K562 (cell line): Measurements from ENCODE around the gene EFCAB12. TPM values are rescaled to one million over a fixed set of nuclear protein-coding genes. Genes with fewer than 3 reads are reported as not detected.

Source experiments
- ATAC-seq: fragments of 200-7000 bp; cut with Tn5 transposase; 3 replicates; pipeline ENCODE4 v1.9.1; 2020; ENCODE audit warnings: moderate library complexity
- BruUV-seq: library from RNA; stranded (reverse); fragments of 400-500 nt; replicated peaks from 2 replicates; lab custom pipeline; 2021; lab: Mats Ljungman, UMichigan
- CTCF ChIA-PET: fragments of 300-600 bp; formaldehyde crosslinking; extraction: SDS; loops from one replicate; lab custom pipeline; 2021; ENCODE audit warnings: low intra/inter-chr PET ratio; lab: Yijun Ruan, JAX
- POLR2A ChIA-PET: fragments of 300-600, 350-650 bp; sonication (Branson Sonifier 250); formaldehyde crosslinking; extraction: SDS; loops from one replicate; lab custom pipeline; 2021; ENCODE audit warnings: antibody characterized with exemption, inconsistent platforms; lab: Yijun Ruan, JAX
- DNase-seq, 4 experiments: peaks; one replicate each; pipeline versions ENCODE4 v3.0.0 to v3.0.0-alpha.2; 2011 to 2018; ENCODE audit warnings: low spot score in 3 of 4, mixed read lengths in 3 of 4; ENCODE audit errors: extremely low read depth in 1 of 4
- FAIRE-seq: peaks from 2 replicates; lab custom pipeline; 2011; peaks lifted over from hg19 to GRCh38; lab: Jason Lieb, UNC
- H2AFZ ChIP-seq: 2 replicates; pipeline ENCODE4 v1.6.0; 2011; ENCODE audit warnings: low read depth, low read length, control low read depth, inconsistent platforms
- H3K27ac ChIP-seq: fragments of 200-600 bp; 3 replicates; pipeline ENCODE4 v1.8.0; 2011; ENCODE audit warnings: low read depth, mild to moderate bottlenecking, control low read depth, inconsistent platforms, low read length, moderate library complexity, mixed read lengths; ENCODE audit errors: extremely low read depth
- H3K27me3 ChIP-seq, 2 experiments: fragments of 300-600 bp in 1 of 2; 2 replicates in 1 of 2; 3 replicates in 1 of 2; pipeline versions ENCODE4 v1.6.0 to v1.8.0; 2011; ENCODE audit warnings: inconsistent platforms in 2 of 2, low read length in 2 of 2, mild to moderate bottlenecking in 1 of 2, mixed read lengths in 1 of 2, moderate library complexity in 1 of 2; ENCODE audit not compliant: control insufficient read depth in 2 of 2, insufficient read depth in 2 of 2
- H3K36me3 ChIP-seq: fragments of 300-600 bp; 3 replicates; pipeline ENCODE4 v1.8.0; 2011; ENCODE audit warnings: mild to moderate bottlenecking, low read length, inconsistent platforms; ENCODE audit not compliant: control insufficient read depth, insufficient read depth
- H3K4me1 ChIP-seq, 2 experiments: fragments of 200-600 bp in 1 of 2; replicated peaks in 1 of 2; 2 replicates in 1 of 2; 3 replicates in 1 of 2; pipeline versions ENCODE4 v1.5.1 to v1.8.0; 2011; ENCODE audit warnings: inconsistent platforms in 2 of 2, low read length in 2 of 2, mild to moderate bottlenecking in 1 of 2, mixed read lengths in 1 of 2, moderate library complexity in 1 of 2; ENCODE audit not compliant: control insufficient read depth in 2 of 2, insufficient read depth in 2 of 2
- H3K4me2 ChIP-seq: 2 replicates; pipeline ENCODE4 v1.6.1; 2011; ENCODE audit warnings: low read length, control low read depth, inconsistent platforms, mixed read lengths; ENCODE audit not compliant: insufficient read depth
- H3K4me3 ChIP-seq: fragments of 200-600 bp; sonication (generic), shearing (Covaris generic); 2 replicates; pipeline ENCODE4 v1.5.1; 2016; ENCODE audit warnings: control low read depth, inconsistent platforms
- H3K79me2 ChIP-seq: fragments of 200-600 bp; 3 replicates; pipeline ENCODE4 v1.8.0; 2011; ENCODE audit warnings: low read length, inconsistent platforms; ENCODE audit not compliant: control insufficient read depth, insufficient read depth
- H3K9ac ChIP-seq, 2 experiments: 2 replicates each; pipeline versions ENCODE4 v1.6.0 to v1.6.1; 2011; ENCODE audit warnings: low read depth in 2 of 2, low read length in 2 of 2, control low read depth in 1 of 2, inconsistent platforms in 1 of 2, mild to moderate bottlenecking in 1 of 2, mixed read lengths in 1 of 2; ENCODE audit not compliant: insufficient read depth in 1 of 2
- H3K9me1 ChIP-seq: one replicate; pipeline ENCODE4 v1.6.0; 2011; ENCODE audit warnings: inconsistent platforms, mild to moderate bottlenecking, low read length, moderate library complexity; ENCODE audit not compliant: control insufficient read depth, insufficient read depth
- H3K9me3 ChIP-seq: replicated peaks from 2 replicates; pipeline ENCODE4 v1.5.1; 2011; ENCODE audit warnings: low read depth, low read length, inconsistent platforms; ENCODE audit not compliant: control insufficient read depth, insufficient read depth
- H4K20me1 ChIP-seq: replicated peaks from 2 replicates; pipeline ENCODE4 v1.6.1; 2011; ENCODE audit warnings: low read length, inconsistent platforms, mixed read lengths; ENCODE audit not compliant: control insufficient read depth, insufficient read depth
- PATZ1 ChIP-seq: fragments of 250-450 bp; sonication (Bioruptor Pico); IDR thresholded peaks from 2 replicates; pipeline ENCODE4 v1.5.0; 2020; ENCODE audit warnings: mild to moderate bottlenecking, borderline replicate concordance
- RBFOX2 ChIP-seq: fragments of 200-400 bp; formaldehyde crosslinking; IDR thresholded peaks from 2 replicates; pipeline ENCODE4 v1.6.1; 2017; ENCODE audit warnings: low read depth, mild to moderate bottlenecking, low read length, moderate library complexity
- RBM25 ChIP-seq: fragments of 200-400 bp; formaldehyde crosslinking; IDR thresholded peaks from 2 replicates; pipeline ENCODE4 v1.6.1; 2018; ENCODE audit warnings: low read length, low read depth, moderate library complexity; ENCODE audit not compliant: severe bottlenecking
- YY1 ChIP-seq, 3 experiments: IDR thresholded peaks; 2 replicates each; pipeline ENCODE4 v1.6.1; 2011; ENCODE audit warnings: low read length in 2 of 3, mild to moderate bottlenecking in 2 of 3, moderate library complexity in 2 of 3, borderline replicate concordance in 1 of 3, control low read depth in 1 of 3, low read depth in 1 of 3; ENCODE audit not compliant: insufficient read depth in 3 of 3, insufficient replicate concordance in 2 of 3, control insufficient read depth in 1 of 3, insufficient read length in 1 of 3; ENCODE audit errors: extremely low read depth in 1 of 3
- ZFP36 ChIP-seq: fragments of 150-350 bp; IDR thresholded peaks from 2 replicates; pipeline ENCODE4 v1.6.1; 2018; ENCODE audit warnings: low read length, low read depth; ENCODE audit not compliant: partially characterized antibody
- ZNF785 ChIP-seq: fragments of 250-450 bp; sonication (Bioruptor Pico); IDR thresholded peaks from 2 replicates; pipeline ENCODE4 v1.4.0; 2020; ENCODE audit warnings: mild to moderate bottlenecking
- WGBS: fragments of 100-300 bp; shearing (Covaris generic); methylation state at CpG from one replicate; pipeline ENCODE4 v1.1.6; 2016; ENCODE audit warnings: low coverage, mixed read lengths; ENCODE audit not compliant: insufficient coverage; ENCODE audit errors: missing lambda C conversion rate; 5-methylcytosine and 5-hydroxymethylcytosine counted together
- in situ Hi-C: fragments of 300-500 bp; cut with MboI; formaldehyde crosslinking; loops from 4 replicates; pipeline ENCODE4 v1.15.0; 2018; ENCODE audit warnings: inconsistent platforms, mixed read lengths
- intact Hi-C: fragments of 100-400 bp; cut with micrococcal nuclease; formaldehyde crosslinking; loops from 2 replicates; pipeline ENCODE4 v1.14.2; 2022
- polyA plus RNA-seq, 8 experiments: library from polyadenylated mRNA; depleted of rRNA in 4 of 8; stranded (reverse) in 5 of 8; unstranded in 3 of 8; fragments of >200 nt; fragmentation: Nextera tagmentation in 2 of 8; fragmentation: Illumina TruSeq in 1 of 8; extraction: Ambion mirVana in 2 of 8; extraction: Trizol in 1 of 8; gene quantifications; 2 replicates each; pipeline versions ENCODE4 v1.2.1 to v1.2.3, GENCODE V29; 2011 to 2014; ENCODE audit warnings: inconsistent platforms in 1 of 8, missing spikeins in 1 of 8
- total RNA-seq, 7 experiments: library from RNA; depleted of rRNA in 6 of 7; stranded (reverse); fragments of >200 nt in 6 of 7; fragmentation: Illumina TruSeq in 2 of 7; extraction: Trizol in 2 of 7; gene quantifications; 2 replicates each; pipeline versions ENCODE4 v1.2.1 to v1.2.3, GENCODE V29; 2011 to 2021; ENCODE audit warnings: low replicate concordance in 1 of 7

The EFCAB12 gene
- total and polyA plus RNA-seq, 9 of the 15 experiments (the other 6 are each of a cell fraction or from before 2014, with no cell fraction given) = 0.08 to 0.95 (median 0.56) TPM; not detected in 1

- in situ Hi-C loops (no loop called here), intact Hi-C loops (no loop called here)
- Histone ChIP-seq H3K36me3 (peaks cover 85% of the 10 kb centered on the region), H4K20me1 (no peaks in the 10 kb centered on the region), H3K27ac (no peak overlapping the region), H2AFZ (no peak overlapping the region), H3K9ac (no peak overlapping the region), H3K4me1 (peaks cover 4 to 19% of the 10 kb centered on the region in 2 experiments; a peak in 4 of 5 replicates), H3K4me2 (no peak overlapping the region), H3K9me3 (no peaks in the 10 kb centered on the region), H3K27me3 (no peaks in the 10 kb centered on the region), H3K4me3 (no peak overlapping the region), H3K9me1 (no peaks in the 10 kb centered on the region), H3K79me2 (peaks cover 55% of the 10 kb centered on the region)
- ATAC-seq = no peak
- no TSS peak for BruUV-seq
- TF ChIP-seq ZFP36 = peak; percentile 52
- no peak for TF ChIP-seq ZNF785 (CRISPR knock-in tag)
- 0 out of 2 replicates have a peak, but pooled peaks have one; percentile 9 for TF ChIP-seq RBFOX2
- TF ChIP-seq RBM25 = peak; percentile 44
- no peak for TF ChIP-seq PATZ1 (CRISPR knock-in tag)
- TF ChIP-seq YY1 (IDR thresholded peaks at IDR 0.05; ENCODE audit: borderline replicate concordance in 1 of 3, control insufficient read depth in 1 of 3, extremely low read depth in 1 of 3, insufficient read depth in 3 of 3, insufficient read length in 1 of 3, insufficient replicate concordance in 2 of 3, low read depth in 1 of 3, low read length in 2 of 3) = no peak
- ChIA-PET POLR2A (interaction anchor here (0.6 to 1.2 kb wide), 3 partner anchors 9 to 34 kb away, joined by 3 to 5 read pairs (median 3); no protein-coding TSS in a partner anchor), CTCF (no interaction called here)
- FAIRE-seq = no peak
- DNase-seq = no peak
- WGBS = 100% methylated on average over 1 of the region's 1 CpG
Observed at GRCh38 chr3:129434140-129434539, 5.7 kb upstream of the EFCAB12 start.
